Measurements from ENCODE around the gene FAM193A.
"Not testable (repeated sequence)": the region's sequence is repeated elsewhere in the genome, so short reads cannot be mapped to it uniquely, and the experiment has no call there.

The FAM193A gene

DNA sequence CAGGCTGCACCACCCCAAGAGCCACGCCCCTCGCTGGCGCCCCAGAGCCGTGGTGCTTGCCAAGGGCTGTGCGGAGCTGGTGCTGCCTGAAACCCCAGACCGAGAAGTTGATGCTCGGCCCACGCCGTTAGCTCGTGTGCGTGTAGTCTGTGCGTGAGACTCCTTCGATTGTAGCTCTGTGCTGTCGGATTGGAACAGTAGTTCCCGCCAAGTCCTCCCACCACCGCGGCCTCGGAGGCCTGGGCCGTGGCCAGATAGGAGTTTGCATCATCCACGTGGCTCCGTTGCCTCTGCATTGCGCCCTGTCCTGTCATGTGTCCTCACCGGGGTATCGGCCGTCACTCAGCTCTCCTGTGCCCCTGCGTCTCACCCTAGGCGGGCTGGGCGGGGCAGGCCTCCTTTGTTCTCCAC lies 195.5 kb downstream of the FAM193A start:
- DNase-seq: no peak

DNA sequence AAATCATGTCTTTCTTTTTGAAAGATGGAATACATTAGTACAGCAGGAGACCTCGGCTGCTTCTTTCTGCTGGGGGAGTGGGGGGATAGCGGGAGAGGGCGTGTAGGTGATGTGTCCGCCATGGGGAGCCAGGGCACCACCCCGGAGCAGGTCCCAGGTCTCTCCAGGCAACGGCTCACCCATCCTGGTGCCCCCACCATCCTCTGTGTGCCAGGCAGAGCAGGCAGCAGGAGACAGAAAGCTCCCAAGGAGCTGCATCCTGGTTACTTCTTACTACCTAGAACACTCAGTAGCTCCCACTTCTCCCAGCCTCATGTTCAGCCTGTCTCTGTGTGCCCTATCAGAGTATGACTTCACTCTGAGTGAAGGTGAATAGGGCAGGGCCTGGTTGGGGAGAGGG lies 196.1 kb downstream of the FAM193A start:
- DNase-seq: no peak

DNA sequence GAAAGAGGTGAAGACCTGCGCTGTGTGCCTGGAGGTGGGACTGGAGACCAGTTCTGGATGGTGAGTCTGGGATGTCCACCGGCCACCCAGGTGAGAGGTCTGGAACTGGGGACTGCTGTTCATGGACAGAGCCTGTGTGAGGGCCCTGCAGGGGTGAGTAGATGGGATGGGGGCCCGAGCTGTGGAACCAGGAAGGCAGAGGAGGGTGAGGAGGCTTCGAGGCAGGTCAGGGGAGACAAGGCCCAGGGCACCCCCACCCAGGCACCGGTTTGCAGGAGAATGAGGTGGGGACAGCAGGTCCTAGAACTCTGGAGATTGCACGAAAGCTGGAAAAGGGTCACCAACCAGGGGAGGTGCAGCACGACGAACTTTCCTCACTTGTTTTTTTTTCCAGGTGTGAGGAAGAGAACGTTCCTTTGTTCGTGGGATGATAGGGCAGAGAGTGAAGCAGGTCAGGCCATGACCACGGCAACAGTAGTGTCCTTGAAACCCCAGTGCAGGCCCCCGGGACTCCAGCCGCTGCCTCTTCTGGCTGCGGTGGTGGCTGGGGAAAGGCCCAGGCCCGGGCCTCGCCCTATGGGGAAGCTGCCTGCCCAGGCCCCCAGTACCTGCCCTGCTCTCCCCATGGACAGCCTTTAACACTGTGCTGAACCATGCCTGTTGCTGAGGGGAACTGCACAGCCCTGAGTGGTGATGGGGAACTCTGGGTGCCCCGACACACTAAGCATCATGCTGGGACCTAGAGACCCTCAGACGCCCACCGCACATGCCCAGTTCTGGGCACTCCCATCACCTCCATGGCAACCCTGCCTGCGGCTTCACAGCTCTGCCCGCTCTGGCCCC lies 196.8 kb downstream of the FAM193A start:
- DNase-seq: no peak

DNA sequence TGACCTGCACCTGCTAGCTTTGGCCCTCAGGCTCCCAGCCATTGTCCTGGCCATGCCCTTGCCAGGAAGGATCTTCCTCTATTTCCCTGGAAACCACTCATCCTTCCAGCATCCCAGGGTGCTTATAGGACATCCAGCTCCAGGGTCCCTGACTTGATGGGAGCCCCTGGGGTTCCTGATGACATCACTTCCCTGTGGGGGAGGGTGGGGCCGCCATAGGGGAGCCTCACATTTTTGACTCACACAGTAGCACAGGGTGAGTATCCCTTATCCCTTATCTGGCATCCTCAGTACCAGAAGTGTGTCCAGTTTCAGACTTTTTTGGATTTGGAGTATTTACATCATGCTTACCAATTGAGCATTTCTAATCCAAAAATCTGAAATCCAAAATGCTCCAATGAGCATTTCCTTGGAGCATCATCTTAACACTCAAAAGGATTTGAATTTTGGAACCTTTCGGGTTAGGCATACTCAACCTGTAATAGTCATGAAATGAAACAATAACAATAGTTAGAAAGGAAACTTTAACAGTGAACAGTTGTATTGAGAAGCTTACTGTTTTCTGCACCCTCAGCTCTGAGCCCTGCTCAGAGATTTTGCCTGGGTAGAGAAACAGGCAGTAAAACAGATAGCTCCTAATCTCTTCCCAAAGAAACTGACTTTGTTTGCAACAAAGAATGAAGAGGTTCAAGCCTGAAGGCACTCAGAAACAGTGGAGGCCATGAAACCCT lies 197.6 kb downstream of the FAM193A start:
- DNase-seq: no peak

DNA sequence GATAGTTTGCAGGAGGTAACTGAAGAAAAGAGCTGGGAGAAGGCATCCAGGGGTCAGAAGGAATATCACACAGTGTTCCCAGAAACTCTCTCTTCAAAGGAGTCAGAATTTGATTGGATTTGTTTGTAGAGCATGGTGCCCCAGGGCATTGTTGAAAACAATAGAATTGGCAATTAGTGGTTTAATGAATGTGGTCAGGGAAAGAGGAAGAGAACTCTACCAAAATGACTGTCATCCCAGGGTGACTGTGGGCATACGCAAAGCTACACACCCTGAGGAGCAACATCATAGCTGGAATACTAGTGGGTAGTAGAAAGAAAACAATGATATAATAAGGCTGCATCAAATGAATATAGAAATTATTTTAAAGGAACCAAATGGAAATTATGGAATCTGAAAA lies 198.2 kb downstream of the FAM193A start:
- DNase-seq: peak in 2 of 3 donors; percentile 38 to 56

DNA sequence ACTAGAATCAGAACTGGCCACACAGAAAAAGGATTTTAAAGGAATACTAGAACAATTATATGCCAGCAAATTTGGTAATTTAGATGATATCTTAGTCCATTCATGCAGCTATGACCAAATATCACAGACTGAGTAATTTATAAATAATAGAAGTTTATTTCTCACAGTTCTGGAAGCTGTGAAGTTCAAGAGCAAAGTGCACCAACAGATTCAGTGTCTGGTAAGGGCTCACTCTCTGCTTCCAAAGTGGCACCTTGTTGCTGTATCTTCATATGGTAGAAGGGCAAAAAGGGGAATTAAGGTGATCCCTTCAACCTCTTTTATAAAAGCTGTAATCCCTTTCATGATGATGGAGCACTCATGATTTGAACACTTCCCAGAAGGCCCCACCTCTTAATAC lies 199.4 kb downstream of the FAM193A start:
- DNase-seq: no peak

DNA sequence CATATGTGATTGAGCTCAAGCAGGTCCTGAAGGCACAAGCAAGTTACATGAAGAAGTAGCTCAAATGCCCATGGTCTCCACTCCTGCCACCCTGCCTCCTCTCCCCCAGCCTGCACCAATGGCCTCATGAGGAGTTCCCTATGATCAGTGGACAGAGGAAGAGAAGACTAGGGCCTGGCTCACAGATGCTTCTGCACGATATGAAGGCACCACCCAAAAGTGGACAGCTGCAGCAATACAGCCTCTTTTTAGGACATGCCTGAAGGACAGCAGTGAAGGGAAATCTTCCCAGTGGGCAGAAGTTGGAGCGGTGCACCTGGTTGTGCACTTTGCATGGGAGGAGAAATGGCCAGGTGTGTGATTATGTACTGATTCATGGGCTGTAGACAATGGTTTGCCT lies 201.8 kb downstream of the FAM193A start:
- DNase-seq: not testable (repeated sequence)

DNA sequence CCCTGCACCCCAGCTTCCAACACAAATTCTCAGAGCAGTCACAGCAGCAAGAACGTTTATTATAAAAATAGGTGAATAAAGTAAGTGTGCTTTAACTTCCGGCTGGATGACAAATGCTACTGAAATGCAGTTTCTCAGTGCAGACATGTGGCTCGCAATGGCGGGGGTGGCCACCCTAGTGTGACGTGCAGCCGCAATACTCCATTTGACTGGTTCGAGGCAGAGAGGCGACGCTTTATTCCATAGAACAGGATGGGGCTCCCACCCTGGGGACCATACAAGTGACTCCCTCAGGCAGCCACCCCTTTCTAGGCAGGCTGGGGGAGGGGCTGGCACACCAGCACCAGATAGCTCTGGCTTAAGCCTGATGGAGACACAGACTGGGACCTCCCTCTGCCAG lies 205.2 kb downstream of the FAM193A start:
- DNase-seq: no peak

DNA sequence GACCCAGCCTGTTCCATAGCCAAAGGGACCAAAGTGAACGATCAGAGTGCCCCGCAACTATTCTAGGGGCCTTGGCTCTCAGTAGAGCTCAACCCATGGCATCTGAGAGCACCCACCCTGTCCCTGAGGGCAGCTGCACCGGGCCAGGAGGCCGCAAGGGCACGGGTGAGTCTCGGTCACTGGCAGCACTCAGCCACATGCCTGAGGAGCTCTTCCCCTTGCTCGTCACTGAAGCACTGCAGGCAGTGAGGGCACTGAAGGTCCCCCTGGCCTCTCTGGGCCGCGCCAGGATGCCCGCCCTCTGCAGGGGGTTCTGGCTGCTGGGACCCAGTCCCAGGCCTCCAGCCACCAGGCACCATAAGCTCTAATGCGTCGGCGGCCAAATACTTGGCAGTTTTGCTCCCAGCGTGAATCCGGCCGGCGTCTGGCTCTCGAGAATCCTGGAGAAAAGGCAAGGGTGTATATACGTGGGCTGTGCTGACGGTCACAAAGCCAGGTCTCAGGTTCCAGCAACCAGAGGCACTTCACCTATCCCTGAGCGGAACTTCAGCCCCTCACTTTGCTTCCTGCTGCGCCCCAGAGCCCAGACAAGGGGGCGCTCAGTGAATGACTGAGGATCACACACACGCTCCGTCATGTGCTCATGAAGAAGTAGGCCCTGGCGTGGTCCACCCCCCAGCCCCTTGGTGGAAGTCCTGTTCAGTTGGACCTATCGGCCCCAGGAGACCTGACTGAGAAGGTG lies 205.8 kb downstream of the FAM193A start:
- no peak for DNase-seq

DNA sequence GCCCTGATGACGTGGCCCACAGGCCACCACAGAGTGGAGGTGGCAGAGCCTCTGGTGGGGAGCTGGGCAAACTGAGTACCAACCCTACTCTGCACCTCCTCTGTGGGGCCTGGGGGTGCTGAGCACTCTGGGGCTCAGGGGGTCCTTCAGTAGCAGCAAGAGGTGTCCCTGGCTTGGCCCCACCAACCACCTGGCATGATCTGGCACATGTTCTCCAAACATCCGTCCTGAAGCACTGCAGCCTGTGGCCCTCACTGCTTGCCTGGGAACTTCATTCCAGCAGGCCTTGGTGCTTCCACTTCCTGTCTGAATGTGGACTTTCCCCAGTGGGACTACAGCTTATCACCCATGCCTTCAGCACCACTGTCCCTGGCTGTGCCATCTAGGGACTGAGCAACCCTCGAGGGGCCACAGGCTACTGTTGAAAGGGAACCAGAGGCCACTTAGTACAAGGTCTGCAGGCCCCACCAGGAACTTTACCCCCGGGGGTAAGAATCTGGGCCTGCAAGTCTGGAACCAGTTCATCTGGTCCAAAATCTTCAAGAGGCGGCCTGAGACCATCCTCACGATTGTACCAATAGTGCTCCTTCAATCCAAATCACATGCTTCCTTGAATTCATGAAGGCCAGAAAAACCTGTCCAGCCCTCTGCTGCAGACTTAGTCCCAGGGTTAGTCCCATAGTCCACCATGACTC lies 206.5 kb downstream of the FAM193A start:
- DNase-seq: peak; percentile 41 to 53 (median 45)

DNA sequence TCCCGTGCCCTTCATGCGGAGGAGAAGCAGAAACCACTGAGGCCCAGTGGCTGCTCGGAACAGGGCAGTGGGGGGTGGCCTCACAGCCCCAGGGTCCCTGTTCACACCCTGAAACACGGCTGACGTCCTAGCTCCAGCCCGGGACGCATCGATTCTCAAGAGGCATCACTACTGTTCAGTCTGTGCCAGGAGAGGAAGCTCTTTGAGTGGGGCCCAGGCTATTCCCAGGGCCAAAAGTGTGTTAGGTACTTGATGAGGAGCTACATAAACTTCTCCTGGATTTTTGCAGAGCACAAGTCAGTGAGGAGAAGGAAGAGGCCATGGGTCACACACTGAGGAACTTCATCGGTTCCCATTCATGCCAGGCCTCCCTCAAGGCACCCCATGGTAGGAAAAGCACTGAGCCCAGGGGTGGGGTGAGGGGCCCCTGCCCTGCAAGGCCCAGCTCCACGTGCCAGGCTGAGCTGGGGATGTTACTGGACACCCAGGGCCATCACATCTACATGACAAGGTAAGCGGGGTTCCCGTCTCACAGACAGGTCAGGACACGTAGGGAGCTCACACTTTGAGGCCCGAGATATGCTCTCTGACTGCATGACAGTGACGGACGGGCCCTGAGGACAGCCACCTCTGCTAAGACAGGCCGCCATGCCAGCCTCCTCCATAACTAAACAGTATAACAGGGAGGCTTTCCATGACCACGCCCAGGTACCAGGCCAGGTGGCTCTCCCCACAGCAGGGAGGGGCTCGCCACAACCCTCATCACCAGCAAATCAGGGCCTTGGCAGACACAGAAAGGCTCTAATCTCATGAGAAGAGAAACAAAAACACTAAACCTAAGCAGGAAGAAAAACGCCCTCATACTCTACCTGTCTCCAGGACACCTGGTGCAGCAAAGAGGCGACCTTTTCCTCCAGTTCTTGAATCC lies 207.3 kb downstream of the FAM193A start:
- no peak for DNase-seq

DNA sequence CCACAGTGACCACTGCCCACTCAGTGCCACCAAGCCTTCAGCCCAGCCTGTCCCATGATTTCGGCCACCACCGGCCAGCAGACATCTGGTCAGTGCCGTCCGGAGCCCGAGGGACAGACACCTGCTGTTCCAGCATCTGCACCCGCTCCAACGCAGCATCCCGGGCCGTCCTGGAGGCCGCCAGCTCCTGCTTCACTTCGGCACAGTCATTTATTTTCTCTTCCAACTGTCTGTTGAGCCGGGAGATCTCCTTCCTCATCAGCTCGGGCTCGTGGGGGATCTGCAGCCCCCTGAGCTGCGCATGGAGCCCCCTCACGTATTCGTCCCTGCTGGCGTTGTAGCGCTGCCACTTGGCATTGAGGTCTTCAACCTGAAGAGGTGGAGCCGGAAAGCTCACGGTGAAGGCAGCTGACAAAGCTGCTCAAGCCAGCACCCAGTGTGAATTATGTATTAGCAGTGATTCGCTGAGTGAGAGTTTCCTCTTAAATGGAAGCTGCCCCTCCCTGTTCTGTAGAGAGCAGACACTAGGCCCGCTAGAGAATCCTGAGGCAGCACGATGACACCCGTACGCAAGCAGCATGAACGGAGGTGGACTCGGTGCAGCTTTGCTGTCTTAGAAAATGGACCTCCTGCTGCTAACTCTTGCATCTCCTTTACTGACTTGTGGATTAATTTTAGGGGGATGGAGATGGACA lies 208.3 kb downstream of the FAM193A start:
- peak in 2 of 3 donors; percentile 26 to 30 for DNase-seq

DNA sequence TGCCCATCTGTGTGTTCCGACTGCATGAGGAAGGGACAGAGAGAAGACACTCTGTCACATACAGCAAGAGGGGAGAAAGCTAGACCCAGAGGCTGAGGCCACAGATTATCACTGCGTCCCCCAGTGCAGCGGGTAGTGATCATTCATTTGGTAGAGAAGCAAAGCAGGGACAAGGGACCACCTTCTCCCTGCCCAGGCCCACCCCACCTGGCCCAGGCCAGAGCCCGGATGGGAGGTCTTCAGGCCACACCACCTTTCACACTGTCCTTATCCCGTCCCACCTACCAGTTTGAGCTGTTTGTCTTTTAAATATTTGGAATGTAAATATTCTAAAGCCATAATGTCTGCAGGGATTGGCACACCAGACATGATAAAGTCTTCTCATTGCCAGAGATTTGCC lies 209.1 kb downstream of the FAM193A start:
- no peak for DNase-seq

DNA sequence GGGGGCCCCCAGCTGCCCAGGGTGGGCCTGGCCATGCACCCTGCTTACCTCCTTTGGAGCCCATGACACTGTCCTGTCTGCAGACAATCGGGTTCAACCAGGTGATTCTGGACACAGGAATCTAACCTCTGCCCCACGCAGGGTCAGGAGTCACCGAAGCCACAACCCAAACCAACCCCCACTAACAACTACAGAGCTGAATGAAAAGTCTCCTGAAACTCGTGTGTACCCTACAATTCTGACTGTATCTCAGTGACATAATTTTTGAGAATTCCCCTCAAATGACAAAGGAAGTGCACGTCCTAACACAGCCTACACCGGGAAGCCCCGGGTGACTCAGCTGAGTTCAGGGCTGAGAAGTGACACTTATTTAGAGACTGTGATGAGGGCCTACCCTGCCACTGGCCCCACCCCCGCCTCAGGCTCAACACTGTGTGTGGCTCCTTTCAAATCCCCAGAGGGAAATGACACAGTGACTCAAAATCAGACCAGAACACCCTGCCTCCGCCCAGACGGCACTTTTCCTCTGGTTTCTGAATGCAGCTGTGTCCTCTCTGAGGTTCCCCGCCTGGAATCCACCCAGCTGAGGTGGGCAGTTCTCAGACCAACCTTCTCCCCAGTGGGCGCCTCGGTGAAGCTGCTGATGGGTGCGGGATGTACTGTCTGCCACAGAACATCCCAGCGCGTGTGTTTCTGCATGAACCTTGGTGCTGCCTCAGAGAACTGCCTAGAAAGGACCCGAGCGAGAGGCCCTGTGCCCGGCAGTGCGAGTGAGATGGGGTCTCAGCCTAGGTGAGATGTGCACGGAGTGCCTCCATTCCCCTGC lies 209.7 kb downstream of the FAM193A start:
- DNase-seq: peak; percentile 99

DNA sequence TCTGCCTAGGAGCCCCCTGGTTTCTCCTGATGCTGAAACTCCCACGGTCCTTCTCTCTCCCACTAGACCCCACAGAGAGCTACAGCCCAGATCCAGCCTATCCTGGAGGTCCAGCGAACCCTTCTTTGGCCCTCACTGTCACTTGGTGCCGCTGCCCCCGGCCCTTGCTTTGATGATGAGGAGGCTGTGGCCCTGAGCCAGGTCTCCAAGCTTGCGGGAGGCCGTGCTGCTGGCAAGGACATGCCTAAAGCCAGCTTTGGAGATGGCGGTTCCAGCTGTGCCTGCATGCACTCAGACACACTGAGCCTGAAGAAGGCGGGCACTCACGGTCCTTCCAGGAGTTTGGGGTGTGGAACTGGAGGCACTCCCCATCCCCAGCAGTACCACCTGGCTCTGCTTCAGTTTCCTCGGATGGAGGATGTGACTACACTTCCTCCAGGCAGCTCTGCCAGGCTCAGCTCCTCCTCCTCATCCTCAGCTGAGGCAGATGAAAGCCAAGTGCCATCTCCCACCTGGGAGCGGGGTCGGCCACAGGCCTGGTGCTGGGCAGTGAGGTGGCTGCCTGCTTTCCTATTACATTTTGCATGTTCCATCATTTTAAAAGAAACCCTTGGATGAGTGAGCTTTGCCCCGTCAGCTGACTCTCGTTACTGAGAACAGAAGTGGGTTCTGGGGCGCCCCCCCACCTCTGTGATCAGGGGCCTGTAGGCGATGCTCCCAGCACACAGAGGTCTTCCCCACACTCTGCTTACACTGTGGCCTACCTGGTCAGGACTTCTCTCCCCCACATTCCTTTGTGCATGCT lies 210.6 kb downstream of the FAM193A start:
- DNase-seq: peak in 1 of 3 donors; percentile 10

DNA sequence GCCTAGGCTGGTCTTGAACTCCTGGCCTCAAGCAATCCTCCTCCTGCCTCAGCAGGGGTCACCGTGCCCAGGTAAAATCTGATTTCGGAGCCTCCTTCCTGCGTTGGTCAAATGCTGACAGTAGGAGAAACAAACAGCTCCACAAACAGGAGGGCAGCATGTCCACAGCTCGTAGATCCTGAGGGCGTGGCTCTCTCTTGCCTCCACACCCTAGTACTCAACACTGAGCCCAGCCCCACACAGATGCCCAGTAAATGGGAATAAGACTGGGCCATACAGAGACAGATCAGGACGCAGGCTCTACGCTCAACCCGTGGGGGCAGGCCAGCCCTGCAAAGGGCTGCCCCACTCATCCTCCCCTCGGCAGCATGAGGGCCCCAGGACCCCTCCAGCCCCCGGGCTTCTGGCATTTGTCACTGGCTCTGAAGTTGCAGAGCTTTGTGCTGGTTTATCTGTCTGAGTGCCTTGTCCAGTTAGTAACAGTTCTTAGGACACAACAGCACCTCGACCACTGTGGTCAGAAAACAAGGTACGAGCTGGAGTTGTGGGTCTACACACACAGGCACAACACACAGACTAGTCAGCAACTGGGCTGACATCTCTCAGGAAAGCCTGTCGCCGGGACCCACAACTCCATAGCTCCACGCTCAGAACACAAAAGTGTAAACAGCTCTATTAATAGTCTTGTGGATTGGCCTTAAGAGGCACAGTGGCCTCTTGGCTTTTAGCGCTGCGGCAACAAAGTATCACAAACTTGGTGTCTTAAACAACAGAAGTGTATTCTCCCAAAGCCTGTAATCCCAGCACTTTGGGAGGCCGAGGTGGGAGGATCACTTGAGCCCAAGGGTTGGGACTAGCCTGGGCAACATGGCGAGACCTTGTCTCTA lies 214.5 kb downstream of the FAM193A start:
- DNase-seq: no peak

DNA sequence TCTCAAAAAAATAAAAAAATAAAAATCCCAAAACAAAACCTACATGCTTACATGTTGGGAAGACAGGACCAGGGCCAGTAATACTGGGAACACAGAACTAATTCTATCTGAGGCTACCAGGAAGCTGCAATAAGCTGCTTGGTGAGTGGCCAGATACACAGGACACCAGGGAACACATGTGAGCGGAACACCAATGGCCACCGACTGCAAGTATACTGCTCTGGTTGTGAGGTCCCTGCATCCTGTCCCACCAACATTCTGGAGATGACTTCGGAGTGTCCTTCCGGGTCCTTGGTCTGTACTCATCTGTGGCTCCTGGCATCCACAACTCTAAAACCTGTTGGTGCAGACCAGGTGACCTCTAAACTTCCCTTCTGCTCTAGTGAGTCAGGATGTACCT lies 217.0 kb downstream of the FAM193A start:
- DNase-seq: no peak

All from suppressor macrophage treated with lipopolysaccharide for 1 hour (primary cell).